GM10266 (cell line): Measurements from ENCODE around the gene PDE3A.

Experiments used
- DNase-seq: peaks from one replicate; pipeline ENCODE4 v3.0.0; 2012; ENCODE audit errors: extremely low spot score
- CTCF ChIP-seq: IDR thresholded peaks from 2 replicates; pipeline ENCODE4 v1.5.1; 2012; ENCODE audit warnings: mild to moderate bottlenecking, low read depth; ENCODE audit not compliant: control insufficient read depth, insufficient read depth; ENCODE audit errors: missing control alignments

Gene PDE3A

GRCh38 chr12:20350495-20350894 lies 17.8 kb upstream of the PDE3A start:
- no peak for TF ChIP-seq CTCF
- DNase-seq, result no peak

GRCh38 chr12:20351406-20351805 lies 16.9 kb upstream of the PDE3A start:
- DNase-seq, result no peak
- TF ChIP-seq CTCF, result no peak

GRCh38 chr12:20356048-20356447 lies 12.3 kb upstream of the PDE3A start:
- DNase-seq, result no peak
- TF ChIP-seq CTCF, result no peak

- DNase-seq, result no peak
- TF ChIP-seq CTCF, result no peak
Observed at GRCh38 chr12:20360407-20360806, 7.9 kb upstream of the PDE3A start.

- no peak for DNase-seq
- no peak for TF ChIP-seq CTCF
Observed at GRCh38 chr12:20361416-20361815, 6.9 kb upstream of the PDE3A start.

- no peak for DNase-seq
- no peak for TF ChIP-seq CTCF
Observed at GRCh38 chr12:20364501-20364900, 3.8 kb upstream of the PDE3A start.

- no peak for TF ChIP-seq CTCF
- no peak for DNase-seq
Observed at GRCh38 chr12:20366776-20367409, 1.4 kb upstream of the PDE3A start.
